ENCODE results near the gene DENND2A. TPM values are rescaled to one million over a fixed set of nuclear protein-coding genes. Genes with fewer than 3 reads are reported as not detected.
"Not testable (repeated sequence)": the region's sequence is repeated elsewhere in the genome, so short reads cannot be mapped to it uniquely, and the experiment has no call there.

The DENND2A gene
- total RNA-seq, 2 donors from 2014 or later, result 9.2 to 10.5 TPM

- peaks cover 0 to 13% of the 10 kb centered on the region in 2 donors for H3K4me1 ChIP-seq
- H3K27me3 ChIP-seq, result no peaks in the 10 kb centered on the region
- DNase-seq (ENCODE audit: low spot score), result no peak
- H3K27ac ChIP-seq, result no peak overlapping the region
- TF ChIP-seq, protein P1, sequence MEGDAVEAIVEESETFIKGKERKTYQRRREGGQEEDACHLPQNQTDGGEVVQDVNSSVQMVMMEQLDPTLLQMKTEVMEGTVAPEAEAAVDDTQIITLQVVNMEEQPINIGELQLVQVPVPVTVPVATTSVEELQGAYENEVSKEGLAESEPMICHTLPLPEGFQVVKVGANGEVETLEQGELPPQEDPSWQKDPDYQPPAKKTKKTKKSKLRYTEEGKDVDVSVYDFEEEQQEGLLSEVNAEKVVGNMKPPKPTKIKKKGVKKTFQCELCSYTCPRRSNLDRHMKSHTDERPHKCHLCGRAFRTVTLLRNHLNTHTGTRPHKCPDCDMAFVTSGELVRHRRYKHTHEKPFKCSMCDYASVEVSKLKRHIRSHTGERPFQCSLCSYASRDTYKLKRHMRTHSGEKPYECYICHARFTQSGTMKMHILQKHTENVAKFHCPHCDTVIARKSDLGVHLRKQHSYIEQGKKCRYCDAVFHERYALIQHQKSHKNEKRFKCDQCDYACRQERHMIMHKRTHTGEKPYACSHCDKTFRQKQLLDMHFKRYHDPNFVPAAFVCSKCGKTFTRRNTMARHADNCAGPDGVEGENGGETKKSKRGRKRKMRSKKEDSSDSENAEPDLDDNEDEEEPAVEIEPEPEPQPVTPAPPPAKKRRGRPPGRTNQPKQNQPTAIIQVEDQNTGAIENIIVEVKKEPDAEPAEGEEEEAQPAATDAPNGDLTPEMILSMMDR (IDR thresholded peaks at IDR 0.05), result peak in 1 of 2 donors; percentile 22
- no peaks in the 10 kb centered on the region for H3K36me3 ChIP-seq
- no peak overlapping the region for H3K4me3 ChIP-seq
- H3K9me3 ChIP-seq, result no peaks in the 10 kb centered on the region
These were observed 4.7 kb upstream of the DENND2A start for GRCh38 chr7:140645166-140645900.

DNA sequence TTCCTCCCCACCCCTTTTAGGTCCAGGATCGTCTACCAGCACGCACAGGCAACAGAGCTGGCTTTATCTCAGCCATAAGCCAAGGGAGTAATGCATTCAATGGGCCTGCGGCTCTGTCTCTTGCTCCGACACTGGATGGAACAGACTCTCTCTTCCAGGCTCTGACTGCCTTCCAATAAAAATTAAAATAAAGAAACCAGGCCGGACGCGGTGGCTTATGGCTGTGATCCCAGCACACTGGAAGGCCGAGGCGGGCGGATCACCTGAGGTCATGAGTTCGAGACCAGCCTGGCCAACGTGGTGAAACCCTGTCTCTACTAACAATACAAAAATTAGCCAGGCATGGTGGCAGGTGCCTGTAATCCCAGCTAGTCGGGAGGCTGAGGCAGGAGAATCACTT, 4.1 kb upstream of the DENND2A start:
- not testable (repeated sequence) for H3K9me3 ChIP-seq; H3K36me3 ChIP-seq; H3K4me3 ChIP-seq; H3K27me3 ChIP-seq; DNase-seq (ENCODE audit: low spot score); H3K27ac ChIP-seq
- H3K4me1 ChIP-seq, result peaks cover 0 to 17% of the 10 kb centered on the region in 2 donors

DNA sequence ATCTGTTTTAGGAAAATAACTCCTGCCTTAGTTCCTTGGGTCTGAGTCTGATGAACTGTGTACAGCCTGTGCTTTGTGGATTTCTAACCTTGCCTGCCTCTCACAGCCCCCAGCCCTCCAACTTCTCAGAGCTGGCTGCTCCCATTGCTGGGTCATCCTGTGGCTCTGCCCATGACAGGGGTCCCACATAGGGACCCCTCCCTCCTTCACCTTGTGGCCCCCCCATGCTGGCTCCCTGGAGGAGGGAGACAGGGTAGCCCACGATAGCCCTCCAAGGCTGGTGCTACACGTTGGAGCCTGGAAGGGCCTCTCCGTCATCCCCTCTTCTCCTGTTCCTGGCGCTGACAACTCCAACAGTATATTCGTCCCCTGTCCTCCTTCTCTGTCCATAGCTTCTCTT, 2.8 kb upstream of the DENND2A start:
- no peak overlapping the region for H3K4me3 ChIP-seq
- no peak for DNase-seq (ENCODE audit: low spot score)
- H3K27ac ChIP-seq, result no peak overlapping the region
- TF ChIP-seq, protein P1 (IDR thresholded peaks at IDR 0.05), result no peak
- H3K4me1 ChIP-seq, result peaks cover 0 to 30% of the 10 kb centered on the region in 2 donors
- H3K9me3 ChIP-seq, result no peaks in the 10 kb centered on the region
- no peaks in the 10 kb centered on the region for H3K36me3 ChIP-seq
- no peaks in the 10 kb centered on the region for H3K27me3 ChIP-seq

GRCh38 chr7:140641524-140642195, 1.0 kb upstream of the DENND2A start:
- peak overlapping the region; percentile 89 to 90 for H3K27ac ChIP-seq
- TF ChIP-seq, protein P1 (IDR thresholded peaks at IDR 0.05), result no peak

GRCh38 chr7:140640060-140640637, 464 bp downstream of the DENND2A start:
- Histone ChIP-seq H3K36me3 (no peaks in the 10 kb centered on the region), H3K4me1 (peaks cover 0 to 63% of the 10 kb centered on the region in 2 donors), H3K27me3 (no peaks in the 10 kb centered on the region), H3K9me3 (no peaks in the 10 kb centered on the region), H3K27ac (peak overlapping the region; percentile 81 to 90), H3K4me3 (peak overlapping the region; percentile 52 to 73)
- no peak for DNase-seq (ENCODE audit: low spot score)
- TF ChIP-seq, protein P1 (IDR thresholded peaks at IDR 0.05), result no peak

More at GRCh38 chr7:140641524-140642195, 1.0 kb upstream of the DENND2A start:
- no peaks in the 10 kb centered on the region for H3K36me3 ChIP-seq
- H3K4me1 ChIP-seq, result peaks cover 0 to 48% of the 10 kb centered on the region in 2 donors
- H3K4me3 ChIP-seq, result peak overlapping the region; percentile 52 to 73
- H3K9me3 ChIP-seq, result no peaks in the 10 kb centered on the region
- DNase-seq (ENCODE audit: low spot score), result no peak
- H3K27me3 ChIP-seq, result no peaks in the 10 kb centered on the region

Data from right atrium auricular region (tissue), 2 donors.